HG02970 (cell line): ENCODE results near the gene YPEL1.
"Not testable (repeated sequence)": the region's sequence is repeated elsewhere in the genome, so short reads cannot be mapped to it uniquely, and the experiment has no call there.

ENCODE experiments used
- ATAC-seq: cut with Tn5 transposase; IDR thresholded peaks from one replicate; pipeline ENCODE4 v1.9.1; 2021; ENCODE audit warnings: mild to moderate bottlenecking, moderate library complexity, moderate number of reproducible peaks; ENCODE audit not compliant: unreplicated experiment, low FRiP score

Gene YPEL1

GRCh38 chr22:21725956-21726649 is 9.5 kb downstream of the YPEL1 start:
- no peak for ATAC-seq

GRCh38 chr22:21724496-21724895 is 11.1 kb downstream of the YPEL1 start:
- ATAC-seq = not testable (repeated sequence)

- ATAC-seq = not testable (repeated sequence)
Observed at GRCh38 chr22:21721195-21721852, 14.3 kb downstream of the YPEL1 start.

- ATAC-seq = not testable (repeated sequence)
Observed at GRCh38 chr22:21720191-21720859, 15.3 kb downstream of the YPEL1 start.

- ATAC-seq = no peak
Observed at GRCh38 chr22:21719024-21719423, 16.6 kb downstream of the YPEL1 start.

GRCh38 chr22:21718499-21718898 is 17.1 kb downstream of the YPEL1 start:
- no peak for ATAC-seq

- ATAC-seq = not testable (repeated sequence)
Observed at GRCh38 chr22:21716395-21717122, 19.0 kb downstream of the YPEL1 start.

- no peak for ATAC-seq
Observed at GRCh38 chr22:21714786-21715185, 20.8 kb downstream of the YPEL1 start.

GRCh38 chr22:21714059-21714770 is 21.4 kb downstream of the YPEL1 start:
- ATAC-seq = no peak

GRCh38 chr22:21713428-21714058 is 22.1 kb downstream of the YPEL1 start:
- ATAC-seq = no peak

- ATAC-seq = no peak
Observed at GRCh38 chr22:21712751-21713427, 22.7 kb downstream of the YPEL1 start.

- no peak for ATAC-seq
Observed at GRCh38 chr22:21711851-21712250, 23.7 kb downstream of the YPEL1 start.

- ATAC-seq = no peak
Observed at GRCh38 chr22:21710156-21710555, 25.4 kb downstream of the YPEL1 start.

- no peak for ATAC-seq
Observed at GRCh38 chr22:21709688-21710087, 25.9 kb downstream of the YPEL1 start.

- no peak for ATAC-seq
Observed at GRCh38 chr22:21708960-21709359, 26.6 kb downstream of the YPEL1 start.

- ATAC-seq = no peak
Observed at GRCh38 chr22:21707677-21708076, 27.9 kb downstream of the YPEL1 start.

GRCh38 chr22:21703684-21704316 is 31.8 kb downstream of the YPEL1 start:
- ATAC-seq = no peak

- no peak for ATAC-seq
Observed at GRCh38 chr22:21702700-21703683, 32.6 kb downstream of the YPEL1 start.
